HG02884 (cell line): Measurements from ENCODE around the gene NUDT21.
"Not testable (repeated sequence)": the region's sequence is repeated elsewhere in the genome, so short reads cannot be mapped to it uniquely, and the experiment has no call there.

Experiments used
- ATAC-seq: cut with Tn5 transposase; IDR thresholded peaks from one replicate; pipeline ENCODE4 v1.9.1; 2021; ENCODE audit warnings: mild to moderate bottlenecking, moderate library complexity; ENCODE audit not compliant: unreplicated experiment

NUDT21 gene

DNA sequence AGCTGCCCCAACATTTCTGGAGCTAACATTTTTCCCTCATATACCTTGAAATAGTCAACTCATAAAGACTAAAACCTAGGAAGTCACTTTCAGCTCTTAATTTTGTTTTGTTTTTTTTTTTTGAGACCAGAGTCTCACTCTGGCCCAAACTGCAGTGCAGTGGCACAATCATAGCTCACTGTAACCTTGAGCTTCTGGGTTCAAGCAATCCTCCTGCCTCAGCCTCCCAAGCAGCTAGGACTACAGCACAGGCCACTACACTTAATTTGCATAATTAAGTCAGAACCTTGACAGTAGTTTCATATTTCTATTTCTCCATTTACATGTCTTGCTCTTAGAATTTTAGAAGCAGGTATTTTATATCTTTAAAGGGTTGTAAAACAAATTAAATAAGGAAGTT lies 30.5 kb downstream of the NUDT21 start:
- ATAC-seq, result no peak

DNA sequence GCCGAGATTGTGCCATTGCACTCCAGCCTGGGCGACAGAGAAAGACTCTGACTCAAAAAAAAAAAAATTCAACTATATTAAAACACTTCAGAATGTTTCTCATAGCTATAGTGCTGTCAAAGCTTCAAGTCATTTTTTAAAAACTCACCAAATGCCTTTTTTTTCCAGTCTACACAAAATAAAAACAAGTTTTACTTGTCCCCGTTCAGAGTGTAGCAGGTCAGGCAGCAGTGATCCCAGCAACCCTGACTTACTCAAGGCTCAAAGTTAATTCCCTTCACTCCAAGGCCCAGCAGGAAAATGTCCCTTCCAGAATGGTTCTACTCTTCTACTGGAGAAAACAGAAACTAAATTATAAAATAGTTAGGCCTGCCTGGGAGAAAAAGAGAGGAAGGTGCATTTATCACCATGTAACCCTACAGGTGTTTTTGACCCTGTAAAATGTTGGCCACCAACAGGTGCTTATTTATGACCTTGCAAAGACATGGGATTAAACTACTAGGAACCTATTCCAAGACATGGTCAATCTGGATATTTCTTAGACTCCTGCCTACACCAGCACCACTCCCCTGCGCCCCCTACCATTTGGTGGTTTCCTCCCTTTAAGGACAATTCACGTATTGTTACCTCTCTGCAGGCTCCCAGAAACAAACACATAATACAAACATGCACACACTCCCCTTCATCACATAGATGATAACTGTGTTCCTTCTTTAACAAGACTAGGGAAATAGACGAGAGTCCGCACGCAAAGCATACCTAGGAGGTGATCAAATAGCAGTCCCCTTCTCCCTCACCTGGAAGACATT lies 31.2 kb downstream of the NUDT21 start:
- ATAC-seq, result no peak

DNA sequence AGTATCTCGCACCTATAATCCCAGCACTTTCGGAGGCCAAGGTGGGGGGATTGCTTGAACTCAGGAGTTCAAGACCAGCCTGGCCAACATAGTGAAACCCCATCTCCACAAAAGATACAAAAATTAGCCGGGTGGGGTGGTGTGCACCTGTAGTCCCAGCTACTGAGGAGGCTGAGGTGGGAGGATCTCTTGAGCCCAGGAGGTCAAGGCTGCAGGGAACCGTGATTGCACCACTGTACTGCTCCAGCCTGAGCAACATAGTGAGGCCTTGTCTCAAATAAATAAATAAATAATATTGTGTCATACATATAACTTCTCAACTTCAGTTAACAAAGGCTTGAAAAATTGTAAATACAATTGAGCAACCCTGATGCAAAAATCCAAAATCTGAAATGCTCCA lies 34.0 kb downstream of the NUDT21 start:
- ATAC-seq, result no peak

DNA sequence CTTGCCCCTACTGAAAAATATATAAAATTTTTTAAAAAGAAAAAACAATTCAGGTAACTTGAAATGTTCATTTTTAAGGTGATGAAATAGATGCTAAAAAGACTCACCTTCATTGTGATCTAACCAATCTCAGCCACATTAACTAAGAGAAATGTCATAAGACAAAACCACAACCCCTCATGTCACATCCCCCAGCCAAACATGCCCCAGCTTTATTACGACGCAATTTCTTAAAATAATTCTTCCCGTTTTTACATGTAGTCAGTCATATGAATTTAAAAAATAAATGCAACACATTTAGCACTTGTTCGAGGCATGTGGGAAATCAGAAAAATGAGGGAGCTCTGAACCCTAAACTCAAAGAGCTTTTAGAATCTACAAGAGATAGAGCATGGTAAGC lies 35.3 kb downstream of the NUDT21 start:
- no peak for ATAC-seq

DNA sequence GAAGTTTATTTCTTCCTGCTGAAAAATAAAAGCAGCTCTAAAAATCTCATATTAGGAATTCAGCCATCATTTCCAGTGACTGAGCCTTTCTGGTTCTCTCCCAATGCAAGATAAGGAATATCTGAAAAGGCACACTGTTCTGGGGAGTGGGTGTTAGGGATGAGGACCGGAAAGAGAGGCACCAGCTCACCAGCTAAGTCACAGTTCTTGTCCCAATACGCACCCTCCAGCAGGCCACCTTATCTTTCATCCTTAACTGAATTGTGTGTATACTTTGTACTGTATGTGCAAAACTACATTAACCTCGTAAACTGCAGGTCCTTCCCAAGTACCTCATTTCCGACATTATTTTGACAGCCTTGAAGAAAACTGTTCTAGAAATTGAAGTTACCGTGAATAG lies 36.8 kb downstream of the NUDT21 start:
- ATAC-seq, result no peak

DNA sequence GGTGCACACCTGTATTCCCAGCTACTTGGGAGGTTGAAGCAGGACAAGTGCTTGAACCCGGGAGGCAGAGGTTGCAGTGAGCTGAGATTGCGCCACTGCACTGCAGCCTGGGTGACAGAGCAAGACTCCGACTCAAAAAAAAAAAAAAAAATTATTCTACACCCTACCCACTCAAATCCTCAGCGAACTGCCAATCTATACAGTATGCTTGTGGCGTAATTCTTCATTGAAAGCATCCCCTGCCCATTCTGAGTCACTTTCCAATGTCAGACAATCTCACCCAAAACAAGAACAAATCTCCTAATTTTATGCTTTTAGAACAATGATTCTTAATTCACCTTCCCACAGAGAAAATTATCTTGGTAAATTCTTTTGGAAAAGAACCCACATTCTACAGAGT lies 37.8 kb downstream of the NUDT21 start:
- no peak for ATAC-seq

DNA sequence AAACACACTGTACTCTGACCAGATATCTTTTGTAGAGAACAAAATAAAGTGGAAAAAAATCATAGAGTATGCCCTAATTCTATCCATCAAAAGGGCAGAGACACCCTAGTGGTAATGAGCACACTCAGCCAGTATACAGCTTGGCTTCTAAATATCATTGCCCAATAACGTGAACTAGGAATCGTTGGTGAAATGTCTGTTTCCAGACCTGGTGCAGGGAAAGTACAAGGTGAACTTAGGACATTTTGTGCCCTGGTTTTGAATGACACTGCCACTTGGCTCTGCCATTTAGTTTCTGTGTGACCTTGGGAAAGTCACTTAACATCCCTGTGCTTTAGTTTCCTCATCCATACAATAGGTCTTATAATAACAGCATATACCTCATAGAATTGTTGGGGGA lies 39.5 kb downstream of the NUDT21 start:
- ATAC-seq, result no peak

DNA sequence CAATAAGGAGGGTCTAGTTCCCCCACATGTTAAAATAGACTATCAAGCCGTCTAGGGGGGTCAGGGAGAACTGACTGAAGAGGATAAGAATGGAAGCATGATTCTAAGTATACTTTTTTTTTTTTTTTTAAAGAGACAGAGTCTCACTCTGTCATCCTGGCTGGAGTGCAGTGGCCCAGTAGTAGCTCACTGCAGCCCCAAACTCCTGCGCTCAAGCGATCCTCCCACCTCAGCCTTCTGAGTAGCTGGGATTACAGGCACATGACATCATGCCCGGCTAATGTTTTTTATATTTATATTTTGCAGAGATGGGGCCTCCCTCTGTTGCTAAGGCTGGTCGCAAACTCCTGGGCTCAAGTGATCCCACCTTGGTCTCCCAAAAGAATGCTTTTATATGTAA lies 40.0 kb downstream of the NUDT21 start:
- ATAC-seq, result no peak

DNA sequence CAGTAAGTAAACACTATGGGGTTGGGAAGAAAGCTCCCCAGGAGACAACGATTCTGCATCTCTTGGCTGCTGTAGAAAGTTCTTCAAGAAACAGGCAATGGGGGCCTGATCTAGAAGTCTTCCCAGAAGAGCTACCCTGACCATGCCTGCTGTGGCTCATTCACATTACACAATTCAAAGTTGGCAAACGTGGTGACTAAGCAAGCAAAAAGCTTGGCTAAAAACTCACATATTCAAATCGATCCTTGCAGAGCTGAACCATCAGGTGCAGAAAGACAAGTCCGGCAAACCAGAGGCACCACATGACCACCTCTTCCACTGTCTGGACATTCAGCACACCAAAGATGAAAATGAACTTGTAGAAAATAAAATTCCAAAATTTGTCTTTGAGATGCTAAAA lies 41.9 kb downstream of the NUDT21 start:
- no peak for ATAC-seq

DNA sequence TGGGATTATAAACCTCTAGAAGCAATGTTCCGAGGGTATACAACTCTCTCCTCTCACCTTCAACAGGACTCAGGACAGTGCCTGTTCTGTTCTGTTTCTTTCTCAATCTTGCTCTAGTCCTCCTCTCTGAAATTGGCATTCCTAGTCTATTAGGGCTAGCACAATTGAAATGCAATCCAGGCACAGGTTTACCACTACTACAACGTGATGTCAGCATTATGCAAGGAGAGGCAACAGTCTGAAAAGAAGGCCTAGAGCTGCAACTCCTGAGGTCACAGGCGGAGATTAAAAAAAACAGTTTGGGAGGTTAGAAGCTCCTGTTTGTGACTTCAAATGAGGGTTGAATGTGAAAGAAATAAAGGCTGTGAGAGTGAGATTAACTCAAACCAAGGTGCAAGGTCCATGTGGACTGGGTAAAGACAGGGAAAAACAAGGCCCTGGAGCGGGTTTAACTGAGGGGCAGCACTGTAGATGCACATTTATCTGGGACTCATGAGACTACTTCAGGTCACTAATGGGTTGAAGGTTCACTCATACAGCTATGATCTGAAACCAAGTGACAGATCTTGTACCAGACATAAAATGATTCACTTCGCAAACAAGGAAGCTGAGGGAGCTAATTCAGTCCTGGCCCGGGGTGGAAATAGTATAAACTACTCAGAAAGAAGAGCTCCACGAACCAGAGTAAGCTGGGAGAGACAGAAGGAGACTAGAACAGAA lies 42.6 kb downstream of the NUDT21 start:
- no peak for ATAC-seq

DNA sequence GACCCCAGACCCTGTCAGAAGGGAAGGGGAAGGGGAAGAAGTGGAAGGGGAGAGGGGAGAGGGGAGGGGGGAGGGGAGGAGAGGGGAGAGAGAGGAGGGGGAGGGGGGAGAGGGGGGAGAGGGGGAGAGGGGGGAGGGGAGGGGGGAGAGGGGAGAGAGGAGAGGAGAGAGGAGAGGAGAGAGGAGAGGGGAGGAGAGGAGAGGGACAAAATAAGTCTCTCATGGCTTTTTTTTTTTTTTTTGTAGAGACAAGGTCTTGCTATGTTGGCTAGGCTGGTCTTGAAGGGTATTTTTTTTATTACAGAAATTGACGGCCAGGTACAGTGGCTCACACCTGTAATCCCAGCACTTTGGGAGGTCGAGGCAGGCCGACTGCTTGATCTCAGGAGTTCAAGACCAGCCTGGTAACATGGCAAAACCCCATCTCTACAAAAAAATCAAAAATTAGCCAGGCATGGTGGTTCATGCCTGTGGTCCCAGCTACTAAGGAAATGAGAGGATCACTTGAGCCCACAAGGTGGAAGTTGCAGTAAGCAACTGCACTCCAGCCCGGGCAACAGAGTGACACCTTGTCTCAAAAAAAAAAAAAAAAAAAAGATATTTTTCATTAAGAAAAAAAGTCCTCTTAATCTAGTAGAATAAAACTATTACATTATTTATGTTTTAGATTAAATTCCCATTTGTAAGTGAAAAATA lies 45.0 kb downstream of the NUDT21 start:
- no peak for ATAC-seq

DNA sequence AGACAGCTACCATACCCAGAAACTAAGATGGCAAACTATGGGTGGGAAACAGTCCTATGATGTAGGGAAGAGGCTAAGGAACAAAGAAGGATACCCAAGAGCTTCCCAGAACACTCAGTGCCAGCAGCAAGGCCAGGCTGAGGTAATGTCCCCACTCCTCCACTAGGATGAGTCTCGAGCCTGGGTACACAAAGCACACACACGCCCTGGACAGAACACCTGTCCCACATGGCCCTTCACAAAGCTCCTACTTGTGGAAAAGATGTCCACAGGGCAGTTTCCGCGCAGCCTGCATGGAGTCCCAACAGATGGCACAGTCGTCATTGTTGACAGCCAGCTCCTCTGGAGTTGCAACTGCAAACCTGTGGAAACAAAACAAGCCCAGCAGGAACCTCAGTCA lies 49.6 kb downstream of the NUDT21 start:
- ATAC-seq, result no peak

DNA sequence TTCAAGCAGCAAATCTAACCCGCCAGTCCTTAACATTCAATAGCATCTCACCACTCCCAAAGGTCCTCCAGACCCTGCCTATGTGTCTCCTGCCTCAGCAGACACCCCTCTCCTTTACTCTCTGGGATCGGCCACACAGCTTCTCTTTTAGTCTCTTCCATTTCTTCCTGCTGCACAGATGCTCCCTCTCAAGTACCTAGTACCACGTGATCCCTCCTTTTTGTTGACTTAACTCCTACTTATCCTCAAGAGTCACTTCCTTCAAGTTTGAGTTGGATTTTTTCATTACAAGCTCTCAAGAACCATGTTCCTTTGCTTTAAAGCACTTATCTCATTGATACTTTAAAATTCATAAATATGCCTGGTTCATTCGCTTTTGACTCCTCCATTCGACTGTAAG lies 50.7 kb downstream of the NUDT21 start:
- no peak for ATAC-seq

DNA sequence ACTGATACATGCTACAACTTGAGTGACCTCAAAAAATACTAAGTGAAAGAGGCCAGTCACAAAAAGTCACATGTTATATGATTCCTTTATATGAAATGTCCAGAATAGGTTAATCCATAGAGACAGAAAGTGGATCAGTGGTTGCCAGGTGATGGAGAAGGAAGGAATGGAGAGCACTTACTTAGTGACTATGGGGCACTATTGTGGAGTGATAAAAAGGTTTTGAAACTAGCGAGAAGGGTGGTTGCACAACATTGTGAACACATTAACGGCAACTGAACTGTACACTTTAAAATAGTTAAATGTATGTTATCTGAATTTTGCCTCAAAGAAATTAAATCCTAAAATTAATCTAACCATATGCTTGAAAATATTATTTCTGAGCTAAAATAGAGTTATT lies 51.6 kb downstream of the NUDT21 start:
- no peak for ATAC-seq

DNA sequence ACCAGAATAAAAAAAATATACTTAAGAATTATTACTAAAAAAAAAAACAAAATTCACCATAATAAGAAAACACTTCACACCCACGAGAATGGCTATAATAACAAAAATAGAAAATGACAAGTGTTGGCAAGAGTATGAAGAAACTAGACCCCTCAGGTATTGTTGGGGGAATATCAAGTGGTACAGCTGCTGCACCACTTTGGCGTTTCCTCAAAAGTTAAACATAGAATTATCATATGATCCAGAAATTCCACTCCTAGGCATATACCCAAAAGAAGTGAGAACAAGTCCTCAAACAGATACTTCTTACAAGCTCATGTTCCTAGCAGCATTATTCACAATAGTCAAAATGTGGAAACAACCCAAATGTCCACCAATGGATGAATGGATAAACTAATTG lies 52.1 kb downstream of the NUDT21 start:
- ATAC-seq, result no peak

DNA sequence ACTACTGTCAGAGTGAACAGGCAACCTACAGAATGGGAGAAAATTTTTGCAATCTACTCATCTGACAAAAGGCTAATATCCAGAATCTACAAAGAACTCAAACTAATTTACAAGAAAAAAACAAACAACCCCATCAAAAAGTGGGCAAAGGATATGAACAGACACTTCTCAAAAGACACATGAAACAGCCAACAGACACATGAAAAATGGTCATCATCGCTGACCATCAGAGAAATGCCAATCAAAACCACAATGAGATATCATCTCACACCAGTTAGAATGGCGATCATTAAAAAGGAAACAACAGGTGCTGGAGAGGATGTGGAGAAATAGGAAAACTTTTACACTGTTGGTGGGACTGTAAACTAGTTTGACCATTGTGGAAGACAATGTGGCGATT lies 54.4 kb downstream of the NUDT21 start:
- ATAC-seq, result not testable (repeated sequence)

DNA sequence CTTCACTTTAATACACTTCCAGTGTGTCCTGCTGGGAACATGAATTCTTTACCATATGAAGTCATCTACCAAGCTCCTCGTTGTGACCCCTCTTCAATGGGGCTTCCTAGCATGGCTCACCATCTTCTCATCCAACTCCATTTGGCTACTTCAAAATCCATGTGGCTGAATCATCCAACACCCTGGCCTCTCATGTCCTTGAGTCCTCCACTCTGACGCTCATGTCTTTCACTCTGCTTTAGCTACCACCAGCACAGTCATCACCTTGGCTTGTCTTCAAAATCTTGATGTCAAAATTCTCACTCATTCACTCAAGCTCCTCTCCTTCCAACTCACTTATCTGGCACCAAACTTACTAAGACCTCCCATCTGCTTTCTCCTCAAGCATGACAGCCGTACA lies 61.6 kb downstream of the NUDT21 start:
- no peak for ATAC-seq

DNA sequence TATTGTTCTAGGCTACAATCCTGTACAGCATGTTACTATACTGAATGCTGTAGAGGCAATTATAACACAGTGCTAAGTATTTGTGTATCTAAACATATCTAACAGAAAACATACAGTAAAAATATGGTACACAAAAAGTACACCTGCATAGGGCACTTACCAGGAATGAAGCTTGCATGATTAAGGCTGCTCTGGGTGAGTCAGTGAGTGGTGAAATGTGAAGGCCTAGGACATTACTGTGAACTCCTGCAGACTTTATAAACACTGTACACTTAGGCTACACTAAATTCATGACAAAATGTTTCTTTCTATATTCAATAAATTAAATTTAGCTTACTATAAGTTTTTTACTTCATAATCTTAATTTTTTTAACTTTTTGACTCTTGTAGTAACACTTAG lies 62.9 kb downstream of the NUDT21 start:
- no peak for ATAC-seq

DNA sequence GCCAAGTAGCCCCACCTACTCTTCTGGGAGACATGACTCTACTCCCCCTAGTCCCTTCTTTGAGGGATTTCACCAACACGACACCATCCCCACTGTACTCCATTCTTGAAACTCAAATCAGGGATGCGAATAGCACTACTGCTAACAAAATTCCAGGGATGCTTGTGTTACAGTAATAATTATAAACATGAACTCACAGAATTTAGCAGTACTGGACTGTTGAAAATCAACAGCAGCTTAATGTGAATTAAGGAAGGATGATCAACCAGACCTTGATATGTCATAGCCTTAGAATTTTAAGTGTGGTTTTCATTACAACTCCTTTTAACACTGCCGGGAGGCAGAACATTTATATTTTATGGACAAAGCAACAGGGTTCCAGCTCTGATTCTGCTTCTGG lies 63.7 kb downstream of the NUDT21 start:
- ATAC-seq, result no peak

DNA sequence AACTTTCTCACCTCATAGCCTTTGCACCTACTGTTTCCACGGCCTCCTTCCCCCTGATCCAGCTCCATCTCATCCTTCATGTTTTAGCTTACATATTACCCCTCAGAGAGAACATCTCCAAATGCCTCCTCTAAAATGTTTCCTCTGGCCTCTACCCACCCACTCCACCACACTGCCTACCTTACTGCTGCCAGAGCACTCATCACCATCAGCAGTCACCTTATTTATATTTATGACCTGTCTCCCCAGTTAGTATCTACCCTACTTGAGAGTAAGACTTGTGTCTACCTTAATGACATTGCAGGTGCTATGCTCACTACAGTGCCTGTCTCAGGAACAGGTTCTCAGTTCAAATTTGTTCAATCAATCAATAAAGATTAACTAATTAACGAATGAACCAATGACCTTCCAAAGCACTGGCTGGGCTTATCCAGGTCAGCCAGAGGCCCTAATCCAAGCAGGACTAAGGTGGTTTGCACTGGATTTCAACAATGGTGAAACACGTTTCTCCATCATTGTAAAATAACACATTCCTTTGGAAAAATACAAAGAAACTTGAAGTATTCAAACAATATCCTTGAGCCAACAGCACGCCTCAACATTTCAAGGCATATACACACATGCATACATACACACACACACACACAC lies 66.9 kb downstream of the NUDT21 start:
- ATAC-seq, result no peak

DNA sequence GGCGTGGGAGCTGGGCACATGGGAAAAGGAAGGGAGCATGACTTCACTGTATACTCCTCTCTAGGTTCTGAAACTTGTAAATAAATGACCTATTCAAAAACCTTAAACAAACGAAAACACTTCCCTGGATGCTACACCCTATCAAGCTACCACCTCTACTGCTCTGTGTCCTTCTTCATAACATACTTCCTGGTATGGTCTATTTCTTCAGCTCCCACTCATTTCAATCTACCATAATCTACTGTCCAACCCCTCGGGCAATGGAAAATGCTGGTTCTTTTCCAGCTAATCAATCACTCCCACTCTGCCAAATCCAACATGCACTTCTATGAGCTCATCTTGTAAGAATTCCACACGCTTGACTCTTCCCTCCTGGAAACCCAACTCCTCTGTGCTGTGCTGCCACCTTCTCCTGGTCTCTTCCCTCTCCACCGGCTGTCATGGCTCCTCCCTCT lies 68.2 kb downstream of the NUDT21 start:
- no peak for ATAC-seq
